HepG2 (cell line): ENCODE data around the gene SMIM12. TPM values are rescaled to one million over a fixed set of nuclear protein-coding genes. Genes with fewer than 3 reads are reported as not detected.

Experiments
- ATAC-seq: fragments of 200-7000 bp; cut with Tn5 transposase; 3 replicates; pipeline ENCODE4 v1.9.1; 2020; ENCODE audit warnings: mild to moderate bottlenecking, moderate library complexity
- BruUV-seq: library from RNA; stranded (reverse); fragments of 400-500 nt; replicated peaks from 2 replicates; lab custom pipeline; 2021; lab: Mats Ljungman, UMichigan
- CTCF ChIA-PET: fragments of 300-600 bp; formaldehyde crosslinking; extraction: SDS; loops from one replicate; lab custom pipeline; 2021; ENCODE audit warnings: low total read pairs, inconsistent platforms, low intra/inter-chr PET ratio; lab: Yijun Ruan, JAX
- POLR2A ChIA-PET: fragments of 350-600 bp; sonication (Branson Sonifier 250); formaldehyde crosslinking; loops from one replicate; lab custom pipeline; 2020; ENCODE audit warnings: antibody characterized with exemption, inconsistent platforms; lab: Yijun Ruan, JAX
- DNase-seq: peaks from one replicate; pipeline ENCODE4 v3.0.0-alpha.2; 2015; ENCODE audit warnings: low spot score
- FAIRE-seq: peaks from 3 replicates; lab custom pipeline; 2011; peaks lifted over from hg19 to GRCh38; lab: Jason Lieb, UNC
- H2AFZ ChIP-seq: one replicate; pipeline ENCODE4 v1.6.1; 2011; ENCODE audit warnings: low read length, inconsistent platforms
- H3K27ac ChIP-seq: fragments of 300-600 bp; 3 replicates; pipeline ENCODE4 v1.8.0; 2011; ENCODE audit warnings: mixed run types, mild to moderate bottlenecking, mixed read lengths, low read length, inconsistent platforms; ENCODE audit not compliant: insufficient read depth; ENCODE audit errors: extremely low read length
- H3K27me3 ChIP-seq, 2 experiments: fragments of 200-600 bp in 1 of 2; 2 replicates in 1 of 2; 3 replicates in 1 of 2; pipeline versions ENCODE4 v1.6.0 to v1.8.0; 2011; ENCODE audit warnings: low read length in 2 of 2, mild to moderate bottlenecking in 2 of 2, moderate library complexity in 2 of 2, inconsistent platforms in 1 of 2; ENCODE audit not compliant: insufficient read depth in 2 of 2, control insufficient read depth in 1 of 2
- H3K36me3 ChIP-seq, 2 experiments: fragments of 200-600 bp in 1 of 2; replicated peaks in 1 of 2; 2 replicates in 1 of 2; 3 replicates in 1 of 2; pipeline versions ENCODE4 v1.5.1 to v1.8.0; 2011; ENCODE audit warnings: low read length in 2 of 2, inconsistent platforms in 1 of 2; ENCODE audit not compliant: insufficient read depth in 2 of 2, control insufficient read depth in 1 of 2
- H3K4me1 ChIP-seq: 2 replicates; pipeline ENCODE4 v1.5.1; 2012; ENCODE audit warnings: low read length, inconsistent platforms; ENCODE audit not compliant: insufficient read depth
- H3K4me2 ChIP-seq: 2 replicates; pipeline ENCODE4 v1.6.0; 2011; ENCODE audit warnings: low read depth, low read length, inconsistent platforms
- H3K4me3 ChIP-seq, 3 experiments: fragments of 200-600 bp in 1 of 3; sonication (generic), shearing (Covaris generic) in 1 of 3; replicated peaks in 1 of 3; 2 replicates each; pipeline ENCODE4 v1.5.1; 2011 to 2016; ENCODE audit warnings: low read length in 3 of 3, inconsistent platforms in 2 of 3, low read depth in 2 of 3, mild to moderate bottlenecking in 2 of 3, control low read depth in 1 of 3, mixed read lengths in 1 of 3; ENCODE audit not compliant: insufficient read depth in 1 of 3
- H3K79me2 ChIP-seq: one replicate; pipeline ENCODE4 v1.6.1; 2011; ENCODE audit warnings: low read length, inconsistent platforms; ENCODE audit not compliant: insufficient read depth
- H3K9ac ChIP-seq: 2 replicates; pipeline ENCODE4 v1.6.0; 2011; ENCODE audit warnings: mild to moderate bottlenecking, low read depth, low read length, inconsistent platforms; ENCODE audit not compliant: insufficient read depth
- H3K9me3 ChIP-seq: 2 replicates; pipeline ENCODE4 v1.5.1; 2012; ENCODE audit warnings: mild to moderate bottlenecking, low read length
- H4K20me1 ChIP-seq: 2 replicates; pipeline ENCODE4 v1.6.0; 2011; ENCODE audit warnings: inconsistent platforms, mild to moderate bottlenecking, low read length, moderate library complexity; ENCODE audit not compliant: insufficient read depth
- ADNP ChIP-seq: sonication (generic); formaldehyde crosslinking; IDR thresholded peaks from 2 replicates; pipeline ENCODE4 v1.4.0; 2020; ENCODE audit warnings: missing genetic modification reagents
- ATF6 ChIP-seq: sonication (generic); formaldehyde crosslinking; conservative IDR thresholded peaks from 2 replicates; pipeline ENCODE4 v1.4.0; 2020; ENCODE audit warnings: missing genetic modification reagents
- ATRX ChIP-seq: sonication (generic); formaldehyde crosslinking; IDR thresholded peaks from 2 replicates; pipeline ENCODE4 v1.4.0; 2020; ENCODE audit warnings: missing genetic modification reagents, borderline replicate concordance
- FOXP4 ChIP-seq: sonication (generic); formaldehyde crosslinking; IDR thresholded peaks from 2 replicates; pipeline ENCODE4 v1.4.0; 2020; ENCODE audit warnings: missing genetic modification reagents
- PHB2 ChIP-seq: fragments of 450-650 bp; IDR thresholded peaks from 2 replicates; pipeline ENCODE4 v1.6.1; 2018; ENCODE audit not compliant: partially characterized antibody
- TBP ChIP-seq: sonication (generic); formaldehyde crosslinking; IDR thresholded peaks from 2 replicates; pipeline ENCODE4 v1.5.0; 2020; ENCODE audit warnings: missing genetic modification reagents
- TCF7L2 ChIP-seq: IDR thresholded peaks from 2 replicates; pipeline ENCODE4 v1.6.1; 2011; ENCODE audit warnings: mild to moderate bottlenecking, low read depth, low read length, moderate library complexity
- TRIM22 ChIP-seq: fragments of 450-650 bp; IDR thresholded peaks from 2 replicates; pipeline ENCODE4 v1.6.1; 2017
- ZMAT5 ChIP-seq: sonication (generic); formaldehyde crosslinking; IDR thresholded peaks from 2 replicates; pipeline ENCODE4 v1.5.0; 2020; ENCODE audit warnings: mild to moderate bottlenecking, low read depth, missing genetic modification reagents, borderline replicate concordance
- ZNF292 ChIP-seq: sonication (generic); formaldehyde crosslinking; IDR thresholded peaks from 2 replicates; pipeline ENCODE4 v1.8.1; 2022; ENCODE audit warnings: mild to moderate bottlenecking, low read depth, missing genetic modification reagents, borderline replicate concordance
- ZNF446 ChIP-seq: sonication (generic); formaldehyde crosslinking; IDR thresholded peaks from 2 replicates; pipeline ENCODE4 v1.5.0; 2020; ENCODE audit warnings: mild to moderate bottlenecking, missing genetic modification reagents
- ZNF530 ChIP-seq: sonication (generic); formaldehyde crosslinking; IDR thresholded peaks from 2 replicates; pipeline ENCODE4 v1.5.0; 2020; ENCODE audit warnings: low read depth, mild to moderate bottlenecking, missing genetic modification reagents
- ZNF580 ChIP-seq: IDR thresholded peaks from 2 replicates; pipeline ENCODE4 v1.6.1; 2016; ENCODE audit warnings: low read depth, borderline replicate concordance
- ZNF674 ChIP-seq: sonication (generic); formaldehyde crosslinking; IDR thresholded peaks from 2 replicates; pipeline ENCODE4 v1.5.0; 2020; ENCODE audit warnings: low read depth, mild to moderate bottlenecking, missing genetic modification reagents
- ZNF770 ChIP-seq: sonication (generic); formaldehyde crosslinking; IDR thresholded peaks from 2 replicates; pipeline ENCODE4 v1.5.0; 2020; ENCODE audit warnings: mild to moderate bottlenecking, missing genetic modification reagents
- ZSCAN21 ChIP-seq: sonication (generic); formaldehyde crosslinking; IDR thresholded peaks from 2 replicates; pipeline ENCODE4 v1.8.0; 2022; ENCODE audit warnings: mild to moderate bottlenecking, missing genetic modification reagents, moderate library complexity, borderline replicate concordance
- WGBS: methylation state at CpG from one replicate; pipeline ENCODE4 v1.1.6; 2017; ENCODE audit warnings: low lambda C conversion rate; 5-methylcytosine and 5-hydroxymethylcytosine counted together
- in situ Hi-C: cut with HindIII; loops from 2 replicates; pipeline ENCODE4 v1.10.0; 2017; ENCODE audit warnings: low pct_unique_long_range_greater_than_20kb; ENCODE audit not compliant: extremely low pct_ligation_motif_present
- intact Hi-C: fragments of 100-400 bp; cut with micrococcal nuclease; formaldehyde crosslinking; loops from one replicate; pipeline ENCODE4 v1.10.0; 2022; ENCODE audit not compliant: unreplicated experiment
- polyA plus RNA-seq, 8 experiments: library from polyadenylated mRNA; depleted of rRNA in 3 of 8; stranded (reverse) in 7 of 8; unstranded in 1 of 8; fragments of >200 nt; fragmentation: Illumina TruSeq in 4 of 8; extraction: Trizol in 4 of 8; gene quantifications; 2 replicates each; pipeline versions ENCODE4 v1.2.1 to v1.2.3, GENCODE V29; 2011 to 2016; ENCODE audit warnings: low read depth in 4 of 8, missing spikeins in 1 of 8, mixed read lengths in 1 of 8; ENCODE audit not compliant: insufficient read depth in 1 of 8
- total RNA-seq, 5 experiments: library from RNA; depleted of rRNA; stranded (reverse); fragments of >200 nt; fragmentation: Illumina TruSeq; extraction: Trizol; gene quantifications; 2 replicates each; pipeline ENCODE4 v1.2.3, GENCODE V29; 2016; ENCODE audit warnings: low read depth in 1 of 5

Gene SMIM12
- total and polyA plus RNA-seq, 2 of the 13 experiments (the other 11 are each of a cell fraction or from before 2014, with no cell fraction given) = 20.1 to 41.3 TPM

GRCh38 chr1:34816778-34817177 lies 42.8 kb downstream of the SMIM12 start:
- H3K27me3 ChIP-seq = no peaks in the 10 kb centered on the region

More at GRCh38 chr1:34816778-34817177, 42.8 kb downstream of the SMIM12 start:
- Histone ChIP-seq H3K36me3 (no peaks in the 10 kb centered on the region), H3K9ac (no peak overlapping the region), H2AFZ (no peak overlapping the region), H3K4me2 (no peak overlapping the region), H3K9me3 (no peaks in the 10 kb centered on the region), H3K4me1 (no peaks in the 10 kb centered on the region), H4K20me1 (no peaks in the 10 kb centered on the region), H3K27ac (no peak overlapping the region), H3K4me3 (no peak overlapping the region), H3K79me2 (no peaks in the 10 kb centered on the region)
- no TSS peak for BruUV-seq
- in situ Hi-C loops (no loop called here), intact Hi-C loops (no loop called here)
- no peak for ATAC-seq
- no peak for DNase-seq
- no peak for FAIRE-seq
- ChIA-PET CTCF (no interaction called here), POLR2A (no interaction called here)
- TF ChIP-seq TCF7L2 (no peak), ZNF530 (CRISPR knock-in tag) (no peak), ZMAT5 (CRISPR knock-in tag) (no peak), ZNF770 (CRISPR knock-in tag) (no peak), ADNP (no peak), PHB2 (no peak), ZNF446 (CRISPR knock-in tag) (no peak), ZNF580 (CRISPR knock-in tag) (no peak), ZNF292 (no peak), TRIM22 (no peak), TBP (CRISPR knock-in tag) (no peak), ZNF674 (no peak), ZSCAN21 (CRISPR knock-in tag) (no peak), ATF6 (CRISPR knock-in tag) (no peak), ATRX (CRISPR knock-in tag) (no peak), FOXP4 (CRISPR knock-in tag) (no peak)
- WGBS = 2% methylated on average over 3 of the region's 3 CpGs
